GM12864 (cell line): ENCODE data around the gene PRKCZ.

ENCODE experiments used
- DNase-seq: peaks from one replicate; pipeline ENCODE4 v3.0.0-alpha.2; 2011; ENCODE audit warnings: low read depth
- H3K4me3 ChIP-seq: 2 replicates; pipeline ENCODE4 v1.5.1; 2011; ENCODE audit warnings: mild to moderate bottlenecking, low read depth, low read length, control low read depth
- TF ChIP-seq, protein P1 (sequence below): IDR thresholded peaks from 2 replicates; pipeline ENCODE4 v1.5.1; 2011; ENCODE audit warnings: low read depth, mild to moderate bottlenecking, moderate library complexity, low read length, control low read depth, inconsistent platforms; ENCODE audit errors: missing control alignments

The PRKCZ gene

GRCh38 chr1:2019571-2020309, 30.5 kb upstream of the PRKCZ start:
- no peak overlapping the region for H3K4me3 ChIP-seq
- DNase-seq = no peak

GRCh38 chr1:2020310-2020655, 29.9 kb upstream of the PRKCZ start:
- DNase-seq = no peak
- TF ChIP-seq, protein P1, sequence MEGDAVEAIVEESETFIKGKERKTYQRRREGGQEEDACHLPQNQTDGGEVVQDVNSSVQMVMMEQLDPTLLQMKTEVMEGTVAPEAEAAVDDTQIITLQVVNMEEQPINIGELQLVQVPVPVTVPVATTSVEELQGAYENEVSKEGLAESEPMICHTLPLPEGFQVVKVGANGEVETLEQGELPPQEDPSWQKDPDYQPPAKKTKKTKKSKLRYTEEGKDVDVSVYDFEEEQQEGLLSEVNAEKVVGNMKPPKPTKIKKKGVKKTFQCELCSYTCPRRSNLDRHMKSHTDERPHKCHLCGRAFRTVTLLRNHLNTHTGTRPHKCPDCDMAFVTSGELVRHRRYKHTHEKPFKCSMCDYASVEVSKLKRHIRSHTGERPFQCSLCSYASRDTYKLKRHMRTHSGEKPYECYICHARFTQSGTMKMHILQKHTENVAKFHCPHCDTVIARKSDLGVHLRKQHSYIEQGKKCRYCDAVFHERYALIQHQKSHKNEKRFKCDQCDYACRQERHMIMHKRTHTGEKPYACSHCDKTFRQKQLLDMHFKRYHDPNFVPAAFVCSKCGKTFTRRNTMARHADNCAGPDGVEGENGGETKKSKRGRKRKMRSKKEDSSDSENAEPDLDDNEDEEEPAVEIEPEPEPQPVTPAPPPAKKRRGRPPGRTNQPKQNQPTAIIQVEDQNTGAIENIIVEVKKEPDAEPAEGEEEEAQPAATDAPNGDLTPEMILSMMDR = no peak
- no peak overlapping the region for H3K4me3 ChIP-seq

More at GRCh38 chr1:2019571-2020309, 30.5 kb upstream of the PRKCZ start:
- TF ChIP-seq, protein P1 = no peak

- no peak overlapping the region for H3K4me3 ChIP-seq
- TF ChIP-seq, protein P1 = no peak
- no peak for DNase-seq
Observed at GRCh38 chr1:2021550-2021949, 28.7 kb upstream of the PRKCZ start.

- no peak for DNase-seq
- TF ChIP-seq, protein P1 = no peak
Observed at GRCh38 chr1:2022063-2022770, 28.0 kb upstream of the PRKCZ start.

GRCh38 chr1:2023187-2023586, 27.0 kb upstream of the PRKCZ start:
- TF ChIP-seq, protein P1 = no peak

More at GRCh38 chr1:2022063-2022770, 28.0 kb upstream of the PRKCZ start:
- H3K4me3 ChIP-seq = no peak overlapping the region

GRCh38 chr1:2024451-2024850, 25.8 kb upstream of the PRKCZ start:
- no peak for DNase-seq
- H3K4me3 ChIP-seq = no peak overlapping the region
- TF ChIP-seq, protein P1 = no peak

More at GRCh38 chr1:2023187-2023586, 27.0 kb upstream of the PRKCZ start:
- no peak overlapping the region for H3K4me3 ChIP-seq
- no peak for DNase-seq
